Keratinocyte (primary cell): ENCODE measurements around the gene FTSJ1. TPM values are rescaled to one million over a fixed set of nuclear protein-coding genes. Genes with fewer than 3 reads are reported as not detected.

Experiments used
- DNase-seq: peaks from one replicate; pipeline ENCODE4 v3.0.0-alpha.2; 2011; ENCODE audit warnings: low read depth, missing footprints, low spot score
- FAIRE-seq: peaks from 2 replicates; lab custom pipeline; 2011; peaks lifted over from hg19 to GRCh38; lab: Jason Lieb, UNC
- H2AFZ ChIP-seq: 2 replicates; pipeline ENCODE4 v1.6.0; 2012; ENCODE audit warnings: low read length, control low read depth, inconsistent platforms; ENCODE audit not compliant: control insufficient read depth
- H3K27ac ChIP-seq: 2 replicates; pipeline ENCODE4 v1.5.1; 2011; ENCODE audit warnings: low read length; ENCODE audit not compliant: control insufficient read depth, insufficient read depth
- H3K27me3 ChIP-seq: 3 replicates; pipeline ENCODE4 v1.6.0; 2011; ENCODE audit warnings: low read length; ENCODE audit not compliant: control insufficient read depth, insufficient read depth; ENCODE audit errors: extremely low read depth
- H3K36me3 ChIP-seq, 2 experiments: 2 replicates in 1 of 2; 3 replicates in 1 of 2; pipeline ENCODE4 v1.5.1; 2011; ENCODE audit warnings: low read length in 2 of 2, mild to moderate bottlenecking in 1 of 2; ENCODE audit not compliant: control insufficient read depth in 2 of 2, insufficient read depth in 2 of 2; ENCODE audit errors: extremely low read depth in 1 of 2
- H3K4me1 ChIP-seq: 3 replicates; pipeline ENCODE4 v1.5.1; 2011; ENCODE audit warnings: low read length; ENCODE audit not compliant: control insufficient read depth, insufficient read depth; ENCODE audit errors: extremely low read depth
- H3K4me2 ChIP-seq: 3 replicates; pipeline ENCODE4 v1.6.0; 2011; ENCODE audit warnings: low read depth, low read length; ENCODE audit not compliant: control insufficient read depth, insufficient read depth; ENCODE audit errors: extremely low read depth
- H3K4me3 ChIP-seq, 3 experiments: fragments of 200-600 bp in 1 of 3; sonication (generic) in 1 of 3; 2 replicates in 2 of 3; 3 replicates in 1 of 3; pipeline ENCODE4 v1.5.1; 2011 to 2016; ENCODE audit warnings: low read length in 3 of 3, mild to moderate bottlenecking in 3 of 3, control low read depth in 2 of 3, inconsistent platforms in 1 of 3, low read depth in 1 of 3, mixed read lengths in 1 of 3, mixed run types in 1 of 3, moderate library complexity in 1 of 3; ENCODE audit not compliant: control insufficient read depth in 2 of 3, insufficient read depth in 2 of 3; ENCODE audit errors: extremely low read depth in 1 of 3
- H3K79me2 ChIP-seq: 2 replicates; pipeline ENCODE4 v1.6.0; 2012; ENCODE audit warnings: low read length; ENCODE audit not compliant: control insufficient read depth, insufficient read depth
- H3K9ac ChIP-seq: 3 replicates; pipeline ENCODE4 v1.6.0; 2011; ENCODE audit warnings: low read length; ENCODE audit not compliant: control insufficient read depth, insufficient read depth; ENCODE audit errors: extremely low read depth
- H3K9me1 ChIP-seq: 3 replicates; pipeline ENCODE4 v1.6.0; 2011; ENCODE audit warnings: low read length; ENCODE audit not compliant: control insufficient read depth, insufficient read depth; ENCODE audit errors: extremely low read depth
- H3K9me3 ChIP-seq: 2 replicates; pipeline ENCODE4 v1.5.1; 2012; ENCODE audit warnings: low read depth, low read length; ENCODE audit not compliant: control insufficient read depth
- H4K20me1 ChIP-seq: 3 replicates; pipeline ENCODE4 v1.6.0; 2011; ENCODE audit warnings: low read length; ENCODE audit not compliant: control insufficient read depth, insufficient read depth; ENCODE audit errors: extremely low read depth
- CTCF ChIP-seq, 3 experiments: IDR thresholded peaks in 1 of 3; conservative IDR thresholded peaks in 1 of 3; optimal IDR thresholded peaks in 1 of 3; 2 replicates in 2 of 3; 3 replicates in 1 of 3; pipeline versions ENCODE3 to v1.5.1; 2011; ENCODE audit warnings: low read length in 3 of 3, mild to moderate bottlenecking in 3 of 3, moderate library complexity in 2 of 3, control low read depth in 1 of 3, inconsistent platforms in 1 of 3; ENCODE audit not compliant: insufficient read depth in 2 of 3; ENCODE audit errors: extremely low read depth in 1 of 3
- EZH2 ChIP-seq: IDR thresholded peaks from one replicate; pipeline ENCODE4 v1.6.1; 2012; ENCODE audit warnings: inconsistent platforms, mild to moderate bottlenecking, low read length, moderate library complexity
- dilution Hi-C: fragments of 300-500 bp; cut with MboI; formaldehyde crosslinking; loops from one replicate; pipeline ENCODE4 v1.7.0; 2020; ENCODE audit warnings: low sequenced_read_pairs; ENCODE audit not compliant: extremely low pct_ligation_motif_present
- polyA plus RNA-seq, 5 experiments: library from polyadenylated mRNA; depleted of rRNA in 3 of 5; stranded (reverse) in 3 of 5; stranded (forward) in 1 of 5; unstranded in 1 of 5; fragments of >200 nt; gene quantifications; 1 replicate in 1 of 5; 2 replicates in 3 of 5; 3 replicates in 1 of 5; pipeline versions ENCODE4 v1.2.1 to v1.2.3, GENCODE V29; 2011 to 2012; ENCODE audit warnings: missing spikeins in 2 of 5, low read depth in 1 of 5, low replicate concordance in 1 of 5

FTSJ1 gene
- polyA plus RNA-seq, 1 donor (not counting 4 experiments of a cell fraction or from before 2014, with no cell fraction given): 60.6 TPM

GRCh38 chrX:48487362-48487798 lies 11.4 kb downstream of the FTSJ1 start:
- no peak overlapping the region for H3K4me3 ChIP-seq
- H3K36me3 ChIP-seq: no peaks in the 10 kb centered on the region
- DNase-seq: peak; percentile 96
- peaks cover 3% of the 10 kb centered on the region for H3K9me3 ChIP-seq
- no peaks in the 10 kb centered on the region for H4K20me1 ChIP-seq
- no peaks in the 10 kb centered on the region for H3K9me1 ChIP-seq
- no peak overlapping the region for H2AFZ ChIP-seq
- peak overlapping the region; percentile 76 for H3K27ac ChIP-seq
- H3K79me2 ChIP-seq: no peaks in the 10 kb centered on the region
- H3K9ac ChIP-seq: peak overlapping the region; percentile 35
- peak; percentile 73 for FAIRE-seq
- no peak for TF ChIP-seq CTCF (optimal IDR thresholded peaks at IDR 0.05 in 1 of 3, IDR thresholded peaks at IDR 0.05 in 1 of 3, conservative IDR thresholded peaks at IDR 0.05 in 1 of 3; ENCODE audit: extremely low read depth in 1 of 3, insufficient read depth in 2 of 3, low read length in 3 of 3)
- TF ChIP-seq EZH2: no peak
- H3K4me1 ChIP-seq: peaks cover 29% of the 10 kb centered on the region
- no peak overlapping the region for H3K4me2 ChIP-seq
- dilution Hi-C loops: no loop called here
- H3K27me3 ChIP-seq: no peaks in the 10 kb centered on the region

- Histone ChIP-seq H3K9me1 (no peaks in the 10 kb centered on the region), H3K4me1 (peaks cover 36% of the 10 kb centered on the region), H2AFZ (no peak overlapping the region), H3K27ac (peak overlapping the region; percentile 76), H3K36me3 (no peaks in the 10 kb centered on the region), H4K20me1 (no peaks in the 10 kb centered on the region), H3K79me2 (no peaks in the 10 kb centered on the region), H3K27me3 (no peaks in the 10 kb centered on the region), H3K4me3 (no peak overlapping the region), H3K9ac (peak overlapping the region; percentile 35), H3K4me2 (no peak overlapping the region), H3K9me3 (peaks cover 3% of the 10 kb centered on the region)
- FAIRE-seq: no peak
- dilution Hi-C loops: no loop called here
- no peak for DNase-seq
- TF ChIP-seq EZH2: no peak
- TF ChIP-seq CTCF (optimal IDR thresholded peaks at IDR 0.05 in 1 of 3, IDR thresholded peaks at IDR 0.05 in 1 of 3, conservative IDR thresholded peaks at IDR 0.05 in 1 of 3; ENCODE audit: extremely low read depth in 1 of 3, insufficient read depth in 2 of 3, low read length in 3 of 3): no peak
Observed at GRCh38 chrX:48488034-48488433, 12.0 kb downstream of the FTSJ1 start.
